Caco-2 (cell line): Measurements from ENCODE around the gene UGCG. TPM values are rescaled to one million over a fixed set of nuclear protein-coding genes. Genes with fewer than 3 reads are reported as not detected.

Source experiments
- BruUV-seq: library from RNA; stranded (reverse); fragments of 400-500 nt; replicated peaks from 2 replicates; lab custom pipeline; 2021; lab: Mats Ljungman, UMichigan
- CTCF ChIA-PET: fragments of 300-600 bp; sonication (Branson Sonifier 250); formaldehyde crosslinking; loops from one replicate; lab custom pipeline; 2022; ENCODE audit warnings: antibody characterized with exemption; lab: Charles Lee
- POLR2A ChIA-PET: fragments of 300-600 bp; sonication (Branson Sonifier 250); formaldehyde crosslinking; loops from one replicate; lab custom pipeline; 2022; ENCODE audit warnings: antibody characterized with exemption; lab: Charles Lee
- DNase-seq, 2 experiments: peaks; one replicate each; pipeline versions ENCODE4 v3.0.0 to v3.0.0-alpha.2; 2020 to 2022
- H3K27me3 ChIP-seq: replicated peaks from 2 replicates; pipeline ENCODE4 v1.6.0; 2011; ENCODE audit warnings: low read length; ENCODE audit not compliant: control insufficient read depth, insufficient read depth
- H3K36me3 ChIP-seq: 2 replicates; pipeline ENCODE4 v1.5.1; 2011; ENCODE audit warnings: low read length; ENCODE audit not compliant: control insufficient read depth, insufficient read depth
- H3K4me1 ChIP-seq: fragments of 250-450 bp; sonication (Bioruptor Pico); 2 replicates; pipeline ENCODE4 v1.5.1; 2020; ENCODE audit warnings: mild to moderate bottlenecking
- H3K4me3 ChIP-seq: 2 replicates; pipeline ENCODE4 v1.5.1; 2011; ENCODE audit warnings: low read depth, mild to moderate bottlenecking, control low read depth, low read length
- H3K9me3 ChIP-seq: fragments of 250-450 bp; sonication (Bioruptor Pico); 2 replicates; pipeline ENCODE4 v1.5.1; 2020; ENCODE audit warnings: mild to moderate bottlenecking, moderate library complexity
- H3K27ac Mint-ChIP-seq: one replicate; pipeline ENCODE4 v1.8.0; 2022; ENCODE audit warnings: mixed read lengths; ENCODE audit not compliant: unreplicated experiment
- H3K27me3 Mint-ChIP-seq: one replicate; pipeline ENCODE4 v1.8.0; 2022; ENCODE audit warnings: mixed read lengths; ENCODE audit not compliant: insufficient read depth, unreplicated experiment
- H3K36me3 Mint-ChIP-seq: one replicate; pipeline ENCODE4 v1.8.0; 2022; ENCODE audit warnings: mild to moderate bottlenecking, mixed read lengths; ENCODE audit not compliant: insufficient read depth, unreplicated experiment
- H3K4me1 Mint-ChIP-seq: one replicate; pipeline ENCODE4 v1.8.0; 2022; ENCODE audit warnings: low read depth, mixed read lengths; ENCODE audit not compliant: unreplicated experiment
- H3K4me3 Mint-ChIP-seq: one replicate; pipeline ENCODE4 v1.8.0; 2022; ENCODE audit warnings: mild to moderate bottlenecking, moderate library complexity, mixed read lengths; ENCODE audit not compliant: unreplicated experiment
- H3K9me3 Mint-ChIP-seq: one replicate; pipeline ENCODE4 v1.8.0; 2022; ENCODE audit warnings: mixed read lengths; ENCODE audit not compliant: unreplicated experiment
- CTCF ChIP-seq, 2 experiments: fragments of 200-600 bp in 1 of 2; IDR thresholded peaks; 1 replicate in 1 of 2; 2 replicates in 1 of 2; pipeline versions ENCODE4 v1.5.1 to v1.8.0; 2011 to 2022; ENCODE audit warnings: antibody characterized with exemption in 1 of 2, control low read depth in 1 of 2, inconsistent platforms in 1 of 2, low read depth in 1 of 2, low read length in 1 of 2, mild to moderate bottlenecking in 1 of 2, moderate library complexity in 1 of 2; ENCODE audit not compliant: insufficient read depth in 1 of 2, severe bottlenecking in 1 of 2, unreplicated experiment in 1 of 2
- intact Hi-C: fragments of 100-400 bp; cut with micrococcal nuclease; formaldehyde crosslinking; loops from one replicate; pipeline ENCODE4 v1.10.0; 2022; ENCODE audit not compliant: unreplicated experiment
- total RNA-seq: library from RNA; stranded (reverse); gene quantifications from 2 replicates; pipeline ENCODE4 v1.2.3, GENCODE V29; 2022

The UGCG gene
- total RNA-seq, 1 experiment from 2014 or later = 26.7 TPM

- no peak overlapping the region for H3K4me3 ChIP-seq
- no peak overlapping the region for H3K27ac Mint-ChIP-seq
- no TSS peak for BruUV-seq
- no peak for DNase-seq
- no peaks in the 10 kb centered on the region for H3K9me3 ChIP-seq
- peaks cover 9% of the 10 kb centered on the region for H3K36me3 Mint-ChIP-seq
- no peaks in the 10 kb centered on the region for H3K36me3 ChIP-seq
- no peaks in the 10 kb centered on the region for H3K27me3 ChIP-seq
- peaks cover 36% of the 10 kb centered on the region for H3K4me1 Mint-ChIP-seq
- H3K9me3 Mint-ChIP-seq = no peaks in the 10 kb centered on the region
- POLR2A ChIA-PET = no interaction called here
- H3K4me1 ChIP-seq = peaks cover 49% of the 10 kb centered on the region
- intact Hi-C loops = no loop called here
- H3K4me3 Mint-ChIP-seq = no peak overlapping the region
- no peaks in the 10 kb centered on the region for H3K27me3 Mint-ChIP-seq
- TF ChIP-seq CTCF (IDR thresholded peaks at IDR 0.05; ENCODE audit: insufficient read depth in 1 of 2, low read depth in 1 of 2, low read length in 1 of 2, severe bottlenecking in 1 of 2, unreplicated experiment in 1 of 2) = no peak
- CTCF ChIA-PET = no interaction called here
These were observed 71.0 kb downstream of the UGCG start for GRCh38 chr9:111967621-111968020.

GRCh38 chr9:111969061-111969460 is 72.4 kb downstream of the UGCG start:
- H3K27ac Mint-ChIP-seq = no peak overlapping the region
- POLR2A ChIA-PET = no interaction called here

GRCh38 chr9:111969622-111970021 is 73.0 kb downstream of the UGCG start:
- ChIA-PET POLR2A (no interaction called here), CTCF (interaction anchor here (1.1 kb wide), 1 partner anchor 106 kb away, joined by 5 read pairs; no protein-coding TSS in a partner anchor)
- Histone ChIP-seq H3K9me3 (no peaks in the 10 kb centered on the region), H3K4me1 (peaks cover 53% of the 10 kb centered on the region), H3K36me3 (no peaks in the 10 kb centered on the region), H3K4me3 (no peak overlapping the region), H3K27me3 (no peaks in the 10 kb centered on the region)
- Mint-ChIP-seq H3K9me3 (no peaks in the 10 kb centered on the region), H3K27ac (no peak overlapping the region), H3K36me3 (peaks cover 9% of the 10 kb centered on the region), H3K4me3 (no peak overlapping the region), H3K4me1 (peaks cover 38% of the 10 kb centered on the region), H3K27me3 (no peaks in the 10 kb centered on the region)
- TF ChIP-seq CTCF (IDR thresholded peaks at IDR 0.05; ENCODE audit: insufficient read depth in 1 of 2, low read depth in 1 of 2, low read length in 1 of 2, severe bottlenecking in 1 of 2, unreplicated experiment in 1 of 2) = no peak
- BruUV-seq = no TSS peak
- no peak for DNase-seq
- intact Hi-C loops = no loop called here

More at GRCh38 chr9:111969061-111969460, 72.4 kb downstream of the UGCG start:
- Mint-ChIP-seq H3K4me3 (no peak overlapping the region), H3K4me1 (peaks cover 35% of the 10 kb centered on the region), H3K9me3 (no peaks in the 10 kb centered on the region), H3K27me3 (no peaks in the 10 kb centered on the region), H3K36me3 (peaks cover 9% of the 10 kb centered on the region)
- H3K27me3 ChIP-seq = no peaks in the 10 kb centered on the region
- intact Hi-C loops = no loop called here
- CTCF ChIA-PET = interaction anchor here (1.1 kb wide), 1 partner anchor 106 kb away, joined by 5 read pairs; no protein-coding TSS in a partner anchor
- no TSS peak for BruUV-seq
- DNase-seq = no peak
- peaks cover 53% of the 10 kb centered on the region for H3K4me1 ChIP-seq
- TF ChIP-seq CTCF (IDR thresholded peaks at IDR 0.05; ENCODE audit: insufficient read depth in 1 of 2, low read depth in 1 of 2, low read length in 1 of 2, severe bottlenecking in 1 of 2, unreplicated experiment in 1 of 2) = no peak
- no peak overlapping the region for H3K4me3 ChIP-seq
- no peaks in the 10 kb centered on the region for H3K9me3 ChIP-seq
- H3K36me3 ChIP-seq = no peaks in the 10 kb centered on the region
